ENCODE results near the gene KCNN3.

KCNN3 gene

DNA sequence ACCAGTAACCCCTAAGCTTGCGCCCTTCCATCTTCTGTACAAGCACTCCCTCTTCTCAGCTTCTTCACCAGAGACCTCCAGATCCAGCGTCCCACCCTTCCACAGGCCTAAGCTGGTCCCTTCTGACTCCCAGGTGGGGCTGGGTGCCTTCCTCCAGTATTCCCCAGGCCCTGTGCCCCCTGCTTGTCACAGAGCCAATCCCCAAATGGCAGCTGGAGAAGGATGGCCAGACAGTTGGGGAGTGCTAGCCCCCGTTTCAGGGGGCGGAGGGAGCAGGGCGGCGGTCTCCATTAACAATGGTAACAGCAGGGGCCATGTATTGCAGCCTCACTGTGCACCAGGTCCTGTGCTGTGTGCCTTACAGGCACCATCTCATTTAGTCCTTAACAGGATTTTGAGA, 85.7 kb downstream of the KCNN3 start:
- peaks cover 7% of the 10 kb centered on the region; the same call in 1 of the 2 replicates for H3K4me1 ChIP-seq (ENCODE audit: insufficient read depth, low read length)
- H3K9me3 ChIP-seq (ENCODE audit: control insufficient read depth, insufficient read depth, low read length) = no peaks in the 10 kb centered on the region
- no peaks in the 10 kb centered on the region; the same call in 1 of the 2 replicates for H3K36me3 ChIP-seq (ENCODE audit: insufficient read depth, low read length)
- H3K9ac ChIP-seq (ENCODE audit: low read depth, low read length) = no peak overlapping the region

DNA sequence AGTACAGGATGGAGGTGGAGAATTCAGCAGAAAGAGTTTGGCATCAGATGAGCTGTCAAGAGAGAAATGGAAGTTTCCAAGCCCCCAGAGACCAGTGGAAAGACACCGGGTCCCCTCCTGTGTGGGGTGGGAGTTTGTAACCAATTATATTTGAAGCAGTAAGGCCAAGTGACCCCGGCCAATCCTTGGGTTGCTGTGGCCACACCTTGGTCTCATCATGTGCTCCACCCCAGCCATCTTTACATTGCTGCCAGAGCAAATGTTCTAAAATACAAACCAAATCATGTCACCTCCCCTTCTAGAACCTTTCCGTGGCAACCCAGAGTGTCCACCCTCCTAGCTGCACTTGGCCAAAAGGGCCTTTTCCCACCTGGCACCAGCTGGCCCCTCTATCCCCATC, 86.1 kb downstream of the KCNN3 start:
- H3K9me3 ChIP-seq (ENCODE audit: control insufficient read depth, insufficient read depth, low read length) = no peaks in the 10 kb centered on the region
- H3K4me1 ChIP-seq (ENCODE audit: insufficient read depth, low read length) = peaks cover 7% of the 10 kb centered on the region; the same call in 1 of the 2 replicates
- H3K36me3 ChIP-seq (ENCODE audit: insufficient read depth, low read length) = no peaks in the 10 kb centered on the region; the same call in 1 of the 2 replicates
- H3K9ac ChIP-seq (ENCODE audit: low read depth, low read length) = no peak overlapping the region

DNA sequence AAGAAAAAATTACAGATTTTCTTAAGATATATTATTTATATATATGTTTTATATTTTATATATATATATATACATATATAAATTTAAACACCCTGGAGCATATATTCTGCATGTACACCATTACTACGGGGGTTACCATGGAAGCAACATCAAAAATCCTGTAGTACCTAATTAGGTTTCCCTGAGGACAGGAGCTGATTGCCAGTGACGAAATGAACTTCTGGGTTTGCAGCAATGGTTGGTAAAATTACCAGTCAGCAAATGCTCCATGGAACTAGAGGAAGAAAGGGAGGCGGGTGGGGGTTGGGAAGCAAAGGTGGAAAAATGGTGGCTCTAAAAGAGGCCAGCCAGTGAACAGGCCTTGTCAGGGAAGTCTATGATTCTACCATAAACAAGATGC, 89.5 kb downstream of the KCNN3 start:
- Histone ChIP-seq H3K9ac (ENCODE audit: low read depth, low read length) (no peak overlapping the region), H3K9me3 (ENCODE audit: control insufficient read depth, insufficient read depth, low read length) (no peaks in the 10 kb centered on the region), H3K36me3 (ENCODE audit: insufficient read depth, low read length) (no peaks in the 10 kb centered on the region; the same call in 1 of the 2 replicates), H3K4me1 (ENCODE audit: insufficient read depth, low read length) (peaks cover 4% of the 10 kb centered on the region)

DNA sequence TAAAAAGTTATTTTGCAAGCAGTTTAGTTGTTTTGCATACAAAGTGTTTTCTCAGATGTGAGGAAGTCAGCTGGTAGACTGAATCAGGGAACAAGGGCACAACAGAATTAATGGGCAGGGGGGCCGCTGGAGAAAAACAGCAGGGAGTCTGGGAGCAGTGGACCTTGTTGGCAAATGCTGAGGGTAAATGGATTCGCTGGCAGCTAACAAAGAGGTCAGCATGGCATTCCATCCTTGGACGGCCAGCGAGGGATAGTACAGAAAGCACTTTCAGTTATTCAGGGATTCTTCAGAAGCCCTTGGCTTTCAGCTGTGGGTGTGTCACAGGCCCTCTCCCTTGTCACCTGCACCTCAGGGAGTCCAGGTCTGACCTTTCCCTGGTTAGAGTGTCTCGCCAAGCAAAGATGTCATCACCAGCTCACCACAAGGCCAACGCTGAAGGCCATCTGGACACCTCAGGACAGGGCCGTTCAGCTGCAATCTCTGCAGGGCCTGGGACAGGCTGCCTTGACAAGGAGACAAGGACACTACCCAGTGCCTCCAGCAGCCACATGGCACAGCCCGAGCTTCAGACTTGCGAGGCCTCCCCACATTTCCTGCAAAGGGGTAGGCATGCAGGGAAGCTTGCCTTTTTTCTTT, 90.4 kb downstream of the KCNN3 start:
- Histone ChIP-seq H3K9ac (ENCODE audit: low read depth, low read length) (no peak overlapping the region), H3K4me1 (ENCODE audit: insufficient read depth, low read length) (peaks cover 4% of the 10 kb centered on the region; the same call in 1 of the 2 replicates), H3K9me3 (ENCODE audit: control insufficient read depth, insufficient read depth, low read length) (no peaks in the 10 kb centered on the region), H3K36me3 (ENCODE audit: insufficient read depth, low read length) (no peaks in the 10 kb centered on the region; the same call in 1 of the 2 replicates)

DNA sequence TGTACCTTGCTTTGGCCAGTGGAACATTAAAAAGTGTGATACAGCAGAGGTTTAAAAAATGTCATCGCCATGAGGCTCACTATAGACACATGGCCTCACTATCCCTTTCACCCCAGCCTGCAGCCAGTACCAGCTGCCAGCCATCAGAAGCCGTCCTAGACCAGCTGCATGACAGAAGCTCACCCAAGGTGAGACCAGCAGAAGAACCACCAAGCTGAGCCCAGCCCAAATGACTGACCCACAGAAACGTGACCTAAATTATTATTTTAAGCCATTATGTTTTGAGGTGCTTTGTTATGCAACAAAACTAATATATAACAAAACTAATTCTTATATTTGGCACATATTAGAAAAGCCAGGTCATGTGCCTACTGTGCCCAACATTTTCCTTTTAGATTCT, 91.1 kb downstream of the KCNN3 start:
- H3K36me3 ChIP-seq (ENCODE audit: insufficient read depth, low read length) = no peaks in the 10 kb centered on the region; the same call in 1 of the 2 replicates
- H3K9ac ChIP-seq (ENCODE audit: low read depth, low read length) = no peak overlapping the region
- no peaks in the 10 kb centered on the region for H3K9me3 ChIP-seq (ENCODE audit: control insufficient read depth, insufficient read depth, low read length)
- H3K4me1 ChIP-seq (ENCODE audit: insufficient read depth, low read length) = peaks cover 4% of the 10 kb centered on the region; the same call in 1 of the 2 replicates

DNA sequence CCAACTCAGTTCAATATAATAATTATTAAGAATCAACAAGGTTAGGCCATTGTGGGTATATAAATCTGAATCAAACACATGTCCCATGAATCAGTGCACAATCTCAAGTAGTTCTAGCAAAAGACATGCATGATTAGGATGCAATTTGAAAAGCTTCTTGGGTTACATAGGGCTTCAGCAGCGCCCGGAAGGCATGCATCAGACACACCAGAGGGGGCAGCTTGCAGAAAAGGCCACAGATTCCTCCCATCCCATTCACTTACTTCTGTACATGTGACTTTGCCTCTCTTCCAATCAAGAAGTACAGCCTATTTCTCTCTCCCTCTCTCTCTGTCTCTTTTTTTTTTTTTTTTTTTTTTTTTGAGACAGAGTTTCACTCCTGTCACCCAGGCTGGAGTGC, 91.8 kb downstream of the KCNN3 start:
- Histone ChIP-seq H3K4me1 (ENCODE audit: insufficient read depth, low read length) (peaks cover 4% of the 10 kb centered on the region; the same call in 1 of the 2 replicates), H3K36me3 (ENCODE audit: insufficient read depth, low read length) (no peaks in the 10 kb centered on the region; the same call in 1 of the 2 replicates), H3K9ac (ENCODE audit: low read depth, low read length) (no peak overlapping the region), H3K9me3 (ENCODE audit: control insufficient read depth, insufficient read depth, low read length) (no peaks in the 10 kb centered on the region)

DNA sequence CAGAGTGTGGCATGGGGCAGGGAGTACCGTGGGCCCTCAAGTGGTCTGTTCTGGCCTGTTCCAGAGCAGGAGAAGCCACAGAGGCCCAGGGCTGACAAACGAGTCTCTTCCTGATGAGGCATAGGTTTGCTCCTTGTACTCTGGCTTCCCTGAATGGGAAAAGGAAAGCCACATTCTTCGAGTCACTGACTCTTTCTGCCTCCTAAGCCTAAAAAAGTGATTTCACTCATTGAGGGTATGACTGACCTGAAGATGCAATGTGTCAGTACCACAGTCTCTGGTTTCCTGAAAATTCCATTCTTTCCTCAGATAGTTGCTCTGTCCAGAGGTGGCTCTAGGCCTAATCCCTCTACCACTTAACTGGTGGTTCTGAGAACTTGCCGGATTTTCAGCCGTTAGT, 92.3 kb downstream of the KCNN3 start:
- Histone ChIP-seq H3K4me1 (ENCODE audit: insufficient read depth, low read length) (peaks cover 8% of the 10 kb centered on the region; the same call in 1 of the 2 replicates), H3K9me3 (ENCODE audit: control insufficient read depth, insufficient read depth, low read length) (no peaks in the 10 kb centered on the region), H3K9ac (ENCODE audit: low read depth, low read length) (no peak overlapping the region), H3K36me3 (ENCODE audit: insufficient read depth, low read length) (no peaks in the 10 kb centered on the region; the same call in 1 of the 2 replicates)

DNA sequence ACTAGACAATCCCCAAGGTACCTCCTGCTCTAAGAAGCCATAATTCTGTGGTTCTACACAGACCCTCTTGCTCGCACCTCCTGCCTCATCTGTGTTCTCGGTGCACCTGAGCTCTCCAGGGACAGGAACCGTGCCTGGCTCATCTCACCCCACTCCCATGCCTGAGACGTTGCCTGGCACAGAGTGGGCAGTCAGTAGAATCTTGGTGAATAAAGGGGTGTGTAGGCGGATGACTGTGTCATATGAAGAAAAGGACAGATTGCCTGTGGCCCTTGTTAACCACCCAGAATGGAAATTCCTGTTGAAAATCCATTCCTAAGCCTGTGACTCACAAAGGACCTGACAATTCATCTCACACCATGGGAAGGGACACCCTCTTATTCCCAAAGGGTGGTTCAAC, 92.9 kb downstream of the KCNN3 start:
- H3K9me3 ChIP-seq (ENCODE audit: control insufficient read depth, insufficient read depth, low read length) = no peaks in the 10 kb centered on the region
- no peaks in the 10 kb centered on the region for H3K36me3 ChIP-seq (ENCODE audit: insufficient read depth, low read length)
- peaks cover 8% of the 10 kb centered on the region for H3K4me1 ChIP-seq (ENCODE audit: insufficient read depth, low read length)
- H3K9ac ChIP-seq (ENCODE audit: low read depth, low read length) = no peak overlapping the region

DNA sequence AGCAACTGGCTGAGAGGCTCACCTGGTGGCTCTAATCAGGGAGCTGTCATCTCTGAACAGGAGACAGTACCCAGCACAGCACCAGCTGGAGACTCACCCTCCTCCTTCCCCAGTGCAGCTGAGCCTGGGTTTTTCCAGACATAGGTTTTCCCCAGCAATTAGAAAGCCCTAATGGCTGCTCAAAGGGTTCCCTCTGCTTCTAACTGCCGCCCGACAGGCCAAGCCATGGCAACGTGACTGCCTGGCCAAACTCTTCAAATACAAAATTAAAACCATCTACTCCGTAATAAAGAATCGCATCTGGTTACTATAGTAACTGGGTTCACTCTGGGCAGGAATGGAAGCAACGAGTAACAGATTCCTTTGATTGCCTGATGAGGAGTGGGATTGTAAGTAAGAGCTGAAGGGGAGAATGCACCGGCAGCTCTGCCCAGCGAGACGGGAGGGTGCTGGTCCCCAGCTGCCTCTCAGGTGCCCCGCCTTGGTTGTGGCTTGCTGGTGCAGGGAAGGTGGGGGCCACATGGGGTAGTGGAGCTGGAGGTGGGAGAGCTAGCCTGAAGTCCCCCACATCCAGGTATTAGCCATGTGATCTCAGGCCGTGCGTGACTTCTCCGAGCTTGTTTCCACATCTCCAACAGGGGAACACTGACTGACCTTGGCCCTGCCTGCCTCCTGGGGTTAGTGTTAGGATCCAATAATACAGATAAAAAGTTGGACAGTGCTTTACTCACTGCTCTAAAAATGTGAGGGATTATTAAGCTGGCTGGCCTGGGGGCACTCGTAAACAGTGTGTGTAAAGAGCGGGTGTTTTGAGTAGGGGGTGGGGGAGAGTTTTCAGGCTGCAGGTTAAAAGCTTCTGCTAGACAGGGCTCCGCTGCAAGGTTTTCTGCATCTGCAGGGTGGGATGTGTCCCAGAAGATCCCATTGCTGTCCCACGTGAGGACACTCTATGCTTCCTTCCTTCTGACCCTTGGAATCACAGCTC, 94.2 kb downstream of the KCNN3 start:
- Histone ChIP-seq H3K4me1 (ENCODE audit: insufficient read depth, low read length) (peaks cover 8% of the 10 kb centered on the region), H3K36me3 (ENCODE audit: insufficient read depth, low read length) (no peaks in the 10 kb centered on the region), H3K9me3 (ENCODE audit: control insufficient read depth, insufficient read depth, low read length) (no peaks in the 10 kb centered on the region), H3K9ac (ENCODE audit: low read depth, low read length) (no peak overlapping the region)

DNA sequence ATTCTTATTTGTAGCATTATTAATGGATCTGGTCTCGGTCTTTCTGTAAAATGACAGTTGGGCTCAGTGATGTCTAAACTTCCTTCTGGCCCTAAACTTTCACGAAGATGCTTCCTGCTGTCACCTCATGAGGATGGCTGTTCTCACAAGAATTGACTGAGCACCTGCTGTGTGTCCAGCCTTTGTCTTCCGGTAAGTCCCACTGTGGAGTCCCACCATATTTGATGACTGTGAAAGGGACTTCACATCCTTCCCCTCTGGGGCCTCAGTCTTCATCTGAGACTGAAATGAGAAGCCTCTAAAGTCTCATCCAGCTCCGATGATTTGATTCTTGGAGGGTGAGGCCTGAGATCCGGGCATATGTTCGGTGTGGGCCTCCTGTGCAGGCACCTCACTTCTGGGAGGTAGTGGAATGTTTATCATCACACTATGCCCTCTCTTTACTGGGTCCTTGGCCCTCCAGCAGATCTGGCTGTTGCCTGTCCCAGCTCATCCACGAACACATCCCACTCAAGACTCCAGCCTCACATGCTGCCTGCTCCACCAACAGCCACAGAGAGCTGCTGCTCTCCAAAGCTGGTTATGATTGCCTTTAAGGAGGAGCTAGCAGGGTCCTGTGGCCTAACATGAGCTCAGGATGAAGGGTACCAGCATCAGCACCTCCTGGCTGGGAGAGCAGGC, 95.8 kb downstream of the KCNN3 start:
- Histone ChIP-seq H3K9ac (ENCODE audit: low read depth, low read length) (no peak overlapping the region), H3K36me3 (ENCODE audit: insufficient read depth, low read length) (no peaks in the 10 kb centered on the region), H3K9me3 (ENCODE audit: control insufficient read depth, insufficient read depth, low read length) (no peaks in the 10 kb centered on the region), H3K4me1 (ENCODE audit: insufficient read depth, low read length) (peaks cover 8% of the 10 kb centered on the region)

DNA sequence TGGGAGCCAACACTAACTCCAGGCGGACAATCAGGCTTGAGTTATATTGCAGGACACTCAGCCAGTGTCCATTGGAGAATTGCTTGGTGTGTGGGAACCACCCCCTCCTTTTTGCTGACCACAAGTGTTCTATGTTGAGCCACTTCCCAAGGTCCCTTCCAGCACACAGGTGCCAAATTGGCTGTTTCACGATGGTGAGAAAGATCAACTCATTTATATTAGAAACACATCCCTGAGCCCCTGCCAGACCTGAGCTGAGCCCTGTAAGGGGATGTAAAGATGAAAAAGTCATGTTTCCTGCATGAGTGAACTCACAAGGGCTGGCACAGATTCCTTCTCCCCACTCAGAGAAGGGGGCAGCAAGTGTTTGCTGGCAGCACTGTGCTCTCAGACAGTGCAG, 96.5 kb downstream of the KCNN3 start:
- Histone ChIP-seq H3K9me3 (ENCODE audit: control insufficient read depth, insufficient read depth, low read length) (no peaks in the 10 kb centered on the region), H3K9ac (ENCODE audit: low read depth, low read length) (no peak overlapping the region), H3K36me3 (ENCODE audit: insufficient read depth, low read length) (no peaks in the 10 kb centered on the region), H3K4me1 (ENCODE audit: insufficient read depth, low read length) (peaks cover 8% of the 10 kb centered on the region)

DNA sequence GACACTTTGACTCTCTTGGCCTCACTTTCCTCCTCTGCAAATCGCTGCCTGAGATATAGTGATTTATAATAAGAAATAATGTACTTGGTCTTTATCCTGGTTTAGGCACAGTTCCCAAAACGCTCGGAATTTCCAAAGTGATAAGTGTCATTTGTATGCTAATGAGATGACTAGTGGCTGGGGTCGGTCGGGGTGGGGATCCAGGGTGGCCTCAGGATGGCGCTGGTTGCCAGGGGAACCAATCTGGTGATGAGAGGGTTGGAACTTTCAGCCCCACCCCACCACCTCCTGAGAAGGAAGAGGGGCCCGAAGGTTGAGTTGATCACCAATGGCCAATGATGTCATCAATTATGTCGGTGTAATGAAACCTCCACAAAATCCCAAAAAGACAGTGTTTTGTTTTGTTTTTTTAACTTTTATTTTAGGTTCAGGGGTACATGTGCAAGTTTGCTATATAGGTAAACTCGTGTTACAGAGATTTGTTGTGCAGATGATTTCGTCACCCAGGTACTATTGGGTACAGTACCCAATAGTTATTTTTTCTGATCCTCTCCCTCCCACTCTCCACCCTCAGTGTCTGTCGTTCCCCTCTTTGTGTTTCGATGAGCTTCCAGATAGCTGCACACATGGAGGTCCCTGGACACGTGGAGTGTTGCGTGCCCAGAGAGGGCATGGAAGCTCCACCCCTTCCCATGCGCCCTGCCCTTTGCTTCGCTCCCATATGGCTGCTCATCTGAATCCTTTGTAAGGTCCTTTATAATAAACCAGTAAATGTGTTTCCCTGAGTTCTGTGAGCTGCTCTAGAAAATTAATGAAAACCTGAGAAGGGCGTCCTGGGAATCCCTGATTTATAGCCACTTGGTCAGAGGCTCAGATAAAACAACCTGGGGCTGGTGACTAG, 97.2 kb downstream of the KCNN3 start:
- Histone ChIP-seq H3K9ac (ENCODE audit: low read depth, low read length) (no peak overlapping the region), H3K36me3 (ENCODE audit: insufficient read depth, low read length) (no peaks in the 10 kb centered on the region), H3K4me1 (ENCODE audit: insufficient read depth, low read length) (peaks cover 8% of the 10 kb centered on the region), H3K9me3 (ENCODE audit: control insufficient read depth, insufficient read depth, low read length) (no peaks in the 10 kb centered on the region)

DNA sequence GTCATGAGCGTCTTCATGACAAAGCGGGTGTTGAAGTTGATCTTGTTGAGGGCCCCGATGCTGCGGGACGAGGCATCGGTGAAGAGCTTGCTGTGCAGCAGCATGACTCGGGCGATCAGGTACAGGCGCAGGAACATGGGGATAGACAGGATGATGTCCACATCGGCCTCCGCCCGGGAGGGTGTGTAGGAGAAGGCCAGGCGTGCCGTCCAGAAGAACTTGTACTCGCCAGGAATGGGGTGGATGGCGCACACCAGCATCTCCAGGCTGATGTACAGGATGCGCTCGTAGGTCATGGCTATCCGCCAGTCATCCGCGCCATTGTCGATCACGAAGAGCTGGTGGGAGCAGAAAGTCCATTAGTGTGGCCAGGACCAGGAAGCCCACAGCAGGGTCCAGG, 98.0 kb downstream of the KCNN3 start:
- no peak overlapping the region for H3K9ac ChIP-seq (ENCODE audit: low read depth, low read length)
- H3K36me3 ChIP-seq (ENCODE audit: insufficient read depth, low read length) = no peaks in the 10 kb centered on the region
- no peaks in the 10 kb centered on the region for H3K9me3 ChIP-seq (ENCODE audit: control insufficient read depth, insufficient read depth, low read length)
- H3K4me1 ChIP-seq (ENCODE audit: insufficient read depth, low read length) = peaks cover 8% of the 10 kb centered on the region

Measured in ES-I3 (cell line).